ENCODE results near the gene ENOX1. TPM values are rescaled to one million over a fixed set of nuclear protein-coding genes. Genes with fewer than 3 reads are reported as not detected.

ENOX1 gene
- total RNA-seq, 3 donors from 2014 or later (not counting 1 experiment from before 2014, with no cell fraction given): not detected

DNA sequence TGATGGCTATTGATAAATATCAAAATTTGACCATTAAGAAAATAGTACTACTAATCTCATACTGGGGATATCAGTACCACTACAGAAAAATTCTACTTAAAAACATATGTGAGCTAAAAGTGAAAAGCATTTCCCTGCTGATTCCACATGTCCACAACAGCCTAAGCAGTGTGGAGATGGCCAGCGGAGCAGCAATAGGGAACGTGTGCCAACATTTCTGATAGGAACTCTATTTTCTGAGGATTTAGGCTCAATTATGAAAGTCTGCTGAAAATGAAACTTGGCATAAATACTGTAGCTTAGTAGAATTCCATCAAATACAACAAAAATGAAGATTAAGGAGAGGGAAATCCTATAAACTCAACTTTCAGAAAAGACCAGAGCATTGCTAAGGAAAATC, 311.6 kb downstream of the ENOX1 start:
- DNase-seq (no peak), ATAC-seq (no peak)
- Mint-ChIP-seq H3K27me3 (ENCODE audit: low read depth in 2 of 2) (peaks cover 0 to 8% of the 10 kb centered on the region in 2 donors), H3K27ac (no peak overlapping the region), H3K4me1 (no peaks in the 10 kb centered on the region), H3K36me3 (no peaks in the 10 kb centered on the region), H3K9me3 (no peaks in the 10 kb centered on the region), H3K4me3 (no peak overlapping the region)
- 100% methylated on average over 2 of the region's 2 CpGs for WGBS (ENCODE audit: insufficient coverage)
- Histone ChIP-seq H3K27me3 (ENCODE audit: control insufficient read depth, insufficient read depth, low read length) (no peaks in the 10 kb centered on the region), H3K4me1 (ENCODE audit: control insufficient read depth, insufficient read depth, low read length) (no peaks in the 10 kb centered on the region), H3K36me3 (ENCODE audit: control insufficient read depth, insufficient read depth, low read length) (no peaks in the 10 kb centered on the region), H3K4me3 (ENCODE audit: low read length) (no peak overlapping the region), H3K27ac (ENCODE audit: low read length) (no peak overlapping the region), H3K9me3 (ENCODE audit: control insufficient read depth, insufficient read depth, low read length) (no peaks in the 10 kb centered on the region)
- intact Hi-C loops (cut with micrococcal nuclease): no loop called here
- TF ChIP-seq, protein P1, sequence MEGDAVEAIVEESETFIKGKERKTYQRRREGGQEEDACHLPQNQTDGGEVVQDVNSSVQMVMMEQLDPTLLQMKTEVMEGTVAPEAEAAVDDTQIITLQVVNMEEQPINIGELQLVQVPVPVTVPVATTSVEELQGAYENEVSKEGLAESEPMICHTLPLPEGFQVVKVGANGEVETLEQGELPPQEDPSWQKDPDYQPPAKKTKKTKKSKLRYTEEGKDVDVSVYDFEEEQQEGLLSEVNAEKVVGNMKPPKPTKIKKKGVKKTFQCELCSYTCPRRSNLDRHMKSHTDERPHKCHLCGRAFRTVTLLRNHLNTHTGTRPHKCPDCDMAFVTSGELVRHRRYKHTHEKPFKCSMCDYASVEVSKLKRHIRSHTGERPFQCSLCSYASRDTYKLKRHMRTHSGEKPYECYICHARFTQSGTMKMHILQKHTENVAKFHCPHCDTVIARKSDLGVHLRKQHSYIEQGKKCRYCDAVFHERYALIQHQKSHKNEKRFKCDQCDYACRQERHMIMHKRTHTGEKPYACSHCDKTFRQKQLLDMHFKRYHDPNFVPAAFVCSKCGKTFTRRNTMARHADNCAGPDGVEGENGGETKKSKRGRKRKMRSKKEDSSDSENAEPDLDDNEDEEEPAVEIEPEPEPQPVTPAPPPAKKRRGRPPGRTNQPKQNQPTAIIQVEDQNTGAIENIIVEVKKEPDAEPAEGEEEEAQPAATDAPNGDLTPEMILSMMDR (IDR thresholded peaks at IDR 0.05): no peak

DNA sequence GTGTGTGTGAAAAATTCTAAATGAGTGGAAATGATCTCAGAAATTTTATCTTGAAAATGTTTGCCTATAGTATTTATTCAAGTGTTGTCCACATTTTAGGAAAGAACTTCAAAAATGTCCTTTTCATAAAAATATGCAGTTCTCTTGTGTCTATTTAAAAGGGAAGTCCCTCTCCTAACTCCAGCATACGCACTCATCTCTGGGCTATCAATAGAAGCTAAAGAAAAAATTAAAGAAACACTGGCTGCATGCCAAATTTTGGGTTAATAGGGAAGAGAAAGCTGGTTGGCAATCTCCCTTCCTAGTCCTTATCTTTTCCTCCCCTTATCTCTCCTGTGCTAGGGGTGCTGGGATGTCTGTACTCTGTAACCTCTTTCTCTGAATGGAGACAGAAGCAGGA, 313.3 kb downstream of the ENOX1 start:
- no peaks in the 10 kb centered on the region for H3K27me3 ChIP-seq (ENCODE audit: control insufficient read depth, insufficient read depth, low read length)
- no peak overlapping the region for H3K27ac Mint-ChIP-seq
- H3K36me3 ChIP-seq (ENCODE audit: control insufficient read depth, insufficient read depth, low read length): no peaks in the 10 kb centered on the region
- no peaks in the 10 kb centered on the region for H3K4me1 ChIP-seq (ENCODE audit: control insufficient read depth, insufficient read depth, low read length)
- peaks cover 0 to 8% of the 10 kb centered on the region in 2 donors for H3K27me3 Mint-ChIP-seq (ENCODE audit: low read depth in 2 of 2)
- no peak overlapping the region for H3K27ac ChIP-seq (ENCODE audit: low read length)
- intact Hi-C loops (cut with micrococcal nuclease): no loop called here
- H3K4me3 Mint-ChIP-seq: no peak overlapping the region
- DNase-seq: no peak
- no peaks in the 10 kb centered on the region for H3K9me3 ChIP-seq (ENCODE audit: control insufficient read depth, insufficient read depth, low read length)
- no peaks in the 10 kb centered on the region for H3K36me3 Mint-ChIP-seq
- TF ChIP-seq, protein P1 (IDR thresholded peaks at IDR 0.05): no peak
- H3K4me1 Mint-ChIP-seq: no peaks in the 10 kb centered on the region
- ATAC-seq: no peak
- WGBS (ENCODE audit: insufficient coverage): no CpG with 5 or more reads among the region's 1 CpG
- H3K4me3 ChIP-seq (ENCODE audit: low read length): no peak overlapping the region
- H3K9me3 Mint-ChIP-seq: no peaks in the 10 kb centered on the region

DNA sequence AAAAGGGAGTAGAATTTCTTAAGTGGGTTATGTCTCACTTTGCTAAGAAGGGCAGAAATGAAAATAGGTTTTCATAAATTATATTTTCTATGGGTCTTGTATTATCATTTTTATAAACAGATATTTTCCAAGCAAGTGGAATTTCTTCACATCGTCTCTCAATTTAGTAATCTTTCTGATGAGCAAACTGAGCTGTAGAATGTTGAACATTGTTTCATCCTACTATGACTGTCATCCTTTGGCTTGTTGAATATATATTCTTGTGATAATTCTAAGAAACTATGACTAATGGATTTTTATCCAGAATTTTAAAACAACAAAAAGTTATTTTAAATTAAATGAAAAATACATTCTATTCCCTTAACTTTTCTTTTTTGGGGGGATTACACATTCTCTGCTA, 313.8 kb downstream of the ENOX1 start:
- TF ChIP-seq, protein P1 (IDR thresholded peaks at IDR 0.05): no peak
- intact Hi-C loops (cut with micrococcal nuclease): no loop called here
- H3K9me3 ChIP-seq (ENCODE audit: control insufficient read depth, insufficient read depth, low read length): no peaks in the 10 kb centered on the region
- no peak for DNase-seq
- H3K27me3 ChIP-seq (ENCODE audit: control insufficient read depth, insufficient read depth, low read length): no peaks in the 10 kb centered on the region
- no peak overlapping the region for H3K4me3 ChIP-seq (ENCODE audit: low read length)
- no peaks in the 10 kb centered on the region for H3K36me3 ChIP-seq (ENCODE audit: control insufficient read depth, insufficient read depth, low read length)
- no CpG with 5 or more reads among the region's 1 CpG for WGBS (ENCODE audit: insufficient coverage)
- Mint-ChIP-seq H3K36me3 (no peaks in the 10 kb centered on the region), H3K4me1 (no peaks in the 10 kb centered on the region), H3K27ac (no peak overlapping the region), H3K9me3 (no peaks in the 10 kb centered on the region), H3K27me3 (ENCODE audit: low read depth in 2 of 2) (peaks cover 0 to 8% of the 10 kb centered on the region in 2 donors), H3K4me3 (no peak overlapping the region)
- no peak overlapping the region for H3K27ac ChIP-seq (ENCODE audit: low read length)
- ATAC-seq: no peak
- H3K4me1 ChIP-seq (ENCODE audit: control insufficient read depth, insufficient read depth, low read length): no peaks in the 10 kb centered on the region

DNA sequence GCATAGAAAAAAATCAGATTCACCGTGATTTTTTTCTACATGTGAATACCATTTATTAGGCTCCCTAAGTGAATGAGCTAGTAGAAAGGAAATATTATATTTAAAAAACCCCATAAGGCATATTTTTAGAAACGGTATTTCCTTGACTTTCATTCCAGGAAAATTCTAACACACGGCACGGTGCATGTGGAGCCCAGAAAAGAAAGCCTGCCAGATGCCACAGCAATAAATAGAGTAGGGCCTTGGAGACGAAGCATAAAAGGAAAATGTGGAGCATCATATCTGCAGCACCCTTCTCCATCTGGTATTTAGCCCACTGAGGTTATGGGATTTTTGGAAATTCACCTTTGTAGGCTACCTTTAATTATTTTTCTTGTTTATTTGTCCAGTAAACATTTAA, 314.4 kb downstream of the ENOX1 start:
- intact Hi-C loops (cut with micrococcal nuclease): no loop called here
- H3K27me3 ChIP-seq (ENCODE audit: control insufficient read depth, insufficient read depth, low read length): no peaks in the 10 kb centered on the region
- no peaks in the 10 kb centered on the region for H3K9me3 ChIP-seq (ENCODE audit: control insufficient read depth, insufficient read depth, low read length)
- no peak for DNase-seq
- Mint-ChIP-seq H3K27ac (no peak overlapping the region), H3K9me3 (no peaks in the 10 kb centered on the region), H3K4me3 (no peak overlapping the region), H3K27me3 (ENCODE audit: low read depth in 2 of 2) (peaks cover 0 to 8% of the 10 kb centered on the region in 2 donors), H3K4me1 (no peaks in the 10 kb centered on the region), H3K36me3 (no peaks in the 10 kb centered on the region)
- TF ChIP-seq, protein P1 (IDR thresholded peaks at IDR 0.05): no peak
- no peaks in the 10 kb centered on the region for H3K4me1 ChIP-seq (ENCODE audit: control insufficient read depth, insufficient read depth, low read length)
- H3K4me3 ChIP-seq (ENCODE audit: low read length): no peak overlapping the region
- 38% methylated on average over 3 of the region's 5 CpGs for WGBS (ENCODE audit: insufficient coverage)
- no peak for ATAC-seq
- H3K27ac ChIP-seq (ENCODE audit: low read length): no peak overlapping the region
- no peaks in the 10 kb centered on the region for H3K36me3 ChIP-seq (ENCODE audit: control insufficient read depth, insufficient read depth, low read length)
